WTC11 (cell line): ENCODE data around the gene HES5.

Experiments used
- ZNF219 ChIP-seq: sonication (generic); formaldehyde crosslinking; IDR thresholded peaks from 2 replicates; pipeline ENCODE4 v1.8.0; 2023; ENCODE audit warnings: missing genetic modification reagents, mild to moderate bottlenecking, borderline replicate concordance
- TF ChIP-seq, protein P1 (sequence below): sonication (generic); formaldehyde crosslinking; IDR thresholded peaks from 2 replicates; pipeline ENCODE4 v1.8.1; 2022; ENCODE audit warnings: missing genetic modification reagents, borderline replicate concordance

DNA sequence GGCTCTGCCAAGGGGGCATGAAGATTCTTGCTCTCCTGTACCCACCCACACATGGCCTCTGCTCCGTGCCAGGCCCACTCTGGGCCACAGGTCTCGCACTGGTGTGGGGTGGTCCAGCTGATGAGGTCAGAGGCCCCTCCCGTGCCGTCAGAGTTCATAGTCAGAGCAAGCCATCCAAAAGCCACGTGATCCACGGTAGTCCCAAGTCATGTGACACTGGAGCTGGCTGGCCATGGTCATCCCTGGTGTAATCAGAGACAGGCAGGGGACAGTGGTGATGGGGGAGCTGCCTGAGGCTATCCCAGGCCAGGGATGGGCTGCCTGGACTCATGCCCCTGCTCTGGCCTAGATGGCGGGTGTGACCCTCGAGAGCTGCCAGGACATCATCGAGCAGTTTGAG, 43.5 kb downstream of the HES5 start:
- TF ChIP-seq ZNF219 = no peak
- TF ChIP-seq, protein P1, sequence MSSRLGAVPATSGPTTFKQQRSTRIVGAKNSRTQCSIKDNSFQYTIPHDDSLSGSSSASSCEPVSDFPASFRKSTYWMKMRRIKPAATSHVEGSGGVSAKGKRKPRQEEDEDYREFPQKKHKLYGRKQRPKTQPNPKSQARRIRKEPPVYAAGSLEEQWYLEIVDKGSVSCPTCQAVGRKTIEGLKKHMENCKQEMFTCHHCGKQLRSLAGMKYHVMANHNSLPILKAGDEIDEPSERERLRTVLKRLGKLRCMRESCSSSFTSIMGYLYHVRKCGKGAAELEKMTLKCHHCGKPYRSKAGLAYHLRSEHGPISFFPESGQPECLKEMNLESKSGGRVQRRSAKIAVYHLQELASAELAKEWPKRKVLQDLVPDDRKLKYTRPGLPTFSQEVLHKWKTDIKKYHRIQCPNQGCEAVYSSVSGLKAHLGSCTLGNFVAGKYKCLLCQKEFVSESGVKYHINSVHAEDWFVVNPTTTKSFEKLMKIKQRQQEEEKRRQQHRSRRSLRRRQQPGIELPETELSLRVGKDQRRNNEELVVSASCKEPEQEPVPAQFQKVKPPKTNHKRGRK = no peak
